ENCODE results near the gene CRADD. TPM values are rescaled to one million over a fixed set of nuclear protein-coding genes. Genes with fewer than 3 reads are reported as not detected.

CRADD gene
- polyA plus RNA-seq, 1 of the 3 experiments (the other 2 are of a cell fraction): 13.6 TPM

DNA sequence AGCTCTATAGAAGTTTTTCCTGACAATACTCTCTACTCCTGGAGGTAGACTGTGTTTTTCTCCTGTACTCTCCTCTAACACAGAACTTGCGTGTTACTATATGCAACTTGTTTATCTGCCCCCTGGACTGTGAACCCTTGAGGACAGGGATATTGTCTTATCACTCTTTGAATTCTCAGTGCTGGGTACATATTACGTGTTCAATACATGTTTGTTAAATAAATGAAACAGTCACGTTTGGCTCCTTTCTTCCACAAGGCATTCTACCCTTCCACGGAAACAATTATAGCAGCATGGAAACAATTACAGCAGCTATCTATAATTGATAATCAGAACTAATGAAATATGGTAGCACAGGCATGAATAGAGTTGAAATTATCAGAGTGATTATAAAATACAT lies 50.7 kb downstream of the CRADD start:
- no peaks in the 10 kb centered on the region for H3K9me3 ChIP-seq
- TF ChIP-seq TEAD4 (IDR thresholded peaks at IDR 0.05; ENCODE audit: borderline replicate concordance, insufficient read depth) (no peak), RCOR1 (IDR thresholded peaks at IDR 0.05; ENCODE audit: low read length) (peak; percentile 58; the same call in 1 of the 2 replicates), NRF1 (IDR thresholded peaks at IDR 0.05; ENCODE audit: low read depth, low read length) (no peak), GABPA (IDR thresholded peaks at IDR 0.05; ENCODE audit: low read depth) (no peak), EP300 (IDR thresholded peaks at IDR 0.05; ENCODE audit: borderline replicate concordance in 1 of 2, low read depth in 1 of 2, low read length in 1 of 2) (peak in 1 of 2 experiments; percentile 44; a peak in 1 of 4 replicates), FOXJ3 (CRISPR knock-in tag; IDR thresholded peaks at IDR 0.05) (no peak), CHD2 (IDR thresholded peaks at IDR 0.05; ENCODE audit: low read length, partially characterized antibody) (peak; percentile 35), TCF12 (IDR thresholded peaks at IDR 0.05) (no peak), PBX3 (IDR thresholded peaks at IDR 0.05) (no peak), MAX (IDR thresholded peaks at IDR 0.05; ENCODE audit: low read depth) (no peak), POLR2AphosphoS5 (IDR thresholded peaks at IDR 0.05; ENCODE audit: low read depth, low read length) (no peak), ELF1 (IDR thresholded peaks at IDR 0.05) (no peak), NFIC (IDR thresholded peaks at IDR 0.05; ENCODE audit: borderline replicate concordance) (no peak), MXI1 (IDR thresholded peaks at IDR 0.05; ENCODE audit: low read depth, low read length) (peak; percentile 39; the same call in 1 of the 2 replicates), GATA2 (CRISPR knock-in tag; IDR thresholded peaks at IDR 0.05) (peak; percentile 42; the same call in 1 of the 2 replicates), SIN3A (IDR thresholded peaks at IDR 0.05; ENCODE audit: borderline replicate concordance, low read depth, low read length) (no peak), RXRA (IDR thresholded peaks at IDR 0.05; ENCODE audit: borderline replicate concordance, low read depth) (no peak), YY1 (IDR thresholded peaks at IDR 0.05; ENCODE audit: low read depth) (no peak), FOSL2 (IDR thresholded peaks at IDR 0.05; ENCODE audit: borderline replicate concordance, low read depth) (no peak), FOXM1 (IDR thresholded peaks at IDR 0.05; ENCODE audit: low read depth) (no peak), RFX5 (IDR thresholded peaks at IDR 0.05; ENCODE audit: low read length) (no peak)
- TF ChIP-seq, protein P1, sequence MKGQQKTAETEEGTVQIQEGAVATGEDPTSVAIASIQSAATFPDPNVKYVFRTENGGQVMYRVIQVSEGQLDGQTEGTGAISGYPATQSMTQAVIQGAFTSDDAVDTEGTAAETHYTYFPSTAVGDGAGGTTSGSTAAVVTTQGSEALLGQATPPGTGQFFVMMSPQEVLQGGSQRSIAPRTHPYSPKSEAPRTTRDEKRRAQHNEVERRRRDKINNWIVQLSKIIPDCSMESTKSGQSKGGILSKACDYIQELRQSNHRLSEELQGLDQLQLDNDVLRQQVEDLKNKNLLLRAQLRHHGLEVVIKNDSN (IDR thresholded peaks at IDR 0.05; ENCODE audit: borderline replicate concordance, low read depth): no peak
- H3K9me2 ChIP-seq: no peaks in the 10 kb centered on the region
- H3K27ac ChIP-seq (ENCODE audit: low read depth in 2 of 2, low read length in 1 of 2): no peak overlapping the region
- H3K27me3 ChIP-seq (ENCODE audit: insufficient read depth): no peaks in the 10 kb centered on the region
- no peak overlapping the region for H2AFZ ChIP-seq (ENCODE audit: low read depth)
- H3K4me1 ChIP-seq (ENCODE audit: control insufficient read depth in 1 of 2, insufficient read depth in 2 of 2, low read depth in 1 of 2, low read length in 1 of 2): peaks cover 3 to 11% of the 10 kb centered on the region in 2 experiments; a peak in 2 of 4 replicates
- POLR2A ChIA-PET: no interaction called here
- H4K20me1 ChIP-seq (ENCODE audit: insufficient read depth): no peaks in the 10 kb centered on the region
- CTCF ChIA-PET: interaction anchor here (0.7 to 1.9 kb wide), 2 partner anchors 14 to 374 kb away, joined by 3 to 8 read pairs; no protein-coding TSS in a partner anchor
- no peaks in the 10 kb centered on the region for H3K36me3 ChIP-seq (replicated peaks in 1 of 2; ENCODE audit: control insufficient read depth in 1 of 2, insufficient read depth in 2 of 2, low read length in 1 of 2)
- H3K4me2 ChIP-seq: no peak overlapping the region
- DNase-seq: no peak
- 87% methylated on average over 4 of the region's 4 CpGs for WGBS (ENCODE audit: low lambda C conversion rate)
- no peaks in the 10 kb centered on the region for H3K79me2 ChIP-seq (ENCODE audit: insufficient read depth)
- no peak overlapping the region for H3K4me3 ChIP-seq (ENCODE audit: low read depth in 2 of 2, low read length in 1 of 2)
- H3F3A ChIP-seq (replicated peaks; ENCODE audit: insufficient read depth): no peaks in the 10 kb centered on the region
- no peak overlapping the region for H3K9ac ChIP-seq
